Tibial nerve (tissue), 4 donors: ENCODE measurements around the gene BANK1.

Experiments
- EP300 ChIP-seq, 2 donors: sonication (generic); formaldehyde crosslinking; IDR thresholded peaks; one replicate each; pipeline ENCODE4 v1.6.1; 2017; ENCODE audit warnings: antibody characterized with exemption in 2 of 2, mild to moderate bottlenecking in 1 of 2
- POLR2A ChIP-seq, 2 donors: fragments of 450-650 bp; IDR thresholded peaks; one replicate each; pipeline ENCODE4 v1.6.1; 2017; ENCODE audit warnings: antibody characterized with exemption in 2 of 2, mild to moderate bottlenecking in 2 of 2, moderate library complexity in 2 of 2
- TF ChIP-seq, protein P1 (sequence below), 5 experiments: fragments of 200-600 bp in 3 of 5; fragments of 450-650 bp in 2 of 5; sonication (generic) in 3 of 5; IDR thresholded peaks; one replicate each; pipeline ENCODE4 v1.5.1; 2016 to 2019; ENCODE audit warnings: antibody characterized with exemption in 5 of 5, mild to moderate bottlenecking in 3 of 5, moderate library complexity in 2 of 5

DNA sequence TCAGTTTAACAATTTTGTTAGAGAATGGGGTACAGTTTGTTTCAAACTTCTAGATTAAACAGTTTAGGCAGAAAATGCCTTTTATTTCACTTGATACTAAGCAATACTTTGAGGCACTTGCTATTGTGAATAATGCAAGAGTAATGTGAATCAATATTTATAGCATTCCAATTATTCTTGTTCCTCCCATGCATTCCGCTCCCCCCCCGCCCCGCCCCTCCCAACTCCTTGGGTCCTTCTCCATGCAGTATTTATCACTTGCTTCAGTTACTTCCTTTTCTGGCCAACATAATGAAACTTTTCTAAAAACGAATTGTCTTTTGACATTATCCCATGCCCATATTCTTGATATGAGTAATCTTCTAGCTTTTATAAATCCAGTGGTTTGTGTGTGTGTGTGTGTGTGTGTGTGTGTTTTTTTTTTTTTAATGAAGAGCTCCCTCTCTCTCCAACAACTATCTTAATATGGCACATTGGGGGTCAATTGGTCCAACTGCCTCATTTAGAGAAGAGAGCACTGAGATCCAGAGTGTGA is 1.6 kb downstream of the BANK1 start:
- TF ChIP-seq POLR2A (IDR thresholded peaks at IDR 0.05) = no peak
- TF ChIP-seq, protein P1, sequence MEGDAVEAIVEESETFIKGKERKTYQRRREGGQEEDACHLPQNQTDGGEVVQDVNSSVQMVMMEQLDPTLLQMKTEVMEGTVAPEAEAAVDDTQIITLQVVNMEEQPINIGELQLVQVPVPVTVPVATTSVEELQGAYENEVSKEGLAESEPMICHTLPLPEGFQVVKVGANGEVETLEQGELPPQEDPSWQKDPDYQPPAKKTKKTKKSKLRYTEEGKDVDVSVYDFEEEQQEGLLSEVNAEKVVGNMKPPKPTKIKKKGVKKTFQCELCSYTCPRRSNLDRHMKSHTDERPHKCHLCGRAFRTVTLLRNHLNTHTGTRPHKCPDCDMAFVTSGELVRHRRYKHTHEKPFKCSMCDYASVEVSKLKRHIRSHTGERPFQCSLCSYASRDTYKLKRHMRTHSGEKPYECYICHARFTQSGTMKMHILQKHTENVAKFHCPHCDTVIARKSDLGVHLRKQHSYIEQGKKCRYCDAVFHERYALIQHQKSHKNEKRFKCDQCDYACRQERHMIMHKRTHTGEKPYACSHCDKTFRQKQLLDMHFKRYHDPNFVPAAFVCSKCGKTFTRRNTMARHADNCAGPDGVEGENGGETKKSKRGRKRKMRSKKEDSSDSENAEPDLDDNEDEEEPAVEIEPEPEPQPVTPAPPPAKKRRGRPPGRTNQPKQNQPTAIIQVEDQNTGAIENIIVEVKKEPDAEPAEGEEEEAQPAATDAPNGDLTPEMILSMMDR (IDR thresholded peaks at IDR 0.05) = no peak
- TF ChIP-seq EP300 (IDR thresholded peaks at IDR 0.05) = no peak
